AG04450 (cell line): ENCODE data around the gene MRPL40. TPM values are rescaled to one million over a fixed set of nuclear protein-coding genes. Genes with fewer than 3 reads are reported as not detected.

Experiments used
- CTCF ChIA-PET: fragments of 300-600, 350-600 bp; formaldehyde crosslinking; extraction: SDS; loops from one replicate; lab custom pipeline; 2022; ENCODE audit warnings: antibody characterized with exemption, inconsistent platforms; lab: Charles Lee
- POLR2A ChIA-PET: fragments of 350-600 bp; formaldehyde crosslinking; extraction: SDS; loops from one replicate; lab custom pipeline; 2021; ENCODE audit warnings: antibody characterized with exemption, inconsistent platforms; lab: Yijun Ruan, JAX
- DNase-seq: peaks from one replicate; pipeline ENCODE4 v3.0.0-alpha.2; 2011; ENCODE audit warnings: low read depth, low spot score
- H3K27ac ChIP-seq: one replicate; pipeline ENCODE4 v1.5.1; 2012; ENCODE audit warnings: low read depth, low read length, control low read depth
- H3K27me3 ChIP-seq: one replicate; pipeline ENCODE4 v1.6.0; 2012; ENCODE audit warnings: low read length; ENCODE audit not compliant: control insufficient read depth, insufficient read depth
- H3K4me3 ChIP-seq: 2 replicates; pipeline ENCODE4 v1.5.1; 2011; ENCODE audit warnings: mild to moderate bottlenecking, low read depth, low read length, control low read depth
- H3K9me3 ChIP-seq: 2 replicates; pipeline ENCODE4 v1.5.1; 2012; ENCODE audit warnings: low read length; ENCODE audit not compliant: control insufficient read depth, insufficient read depth
- polyA plus RNA-seq: library from polyadenylated mRNA; depleted of rRNA; stranded (reverse); fragments of >200 nt; gene quantifications from 2 replicates; pipeline ENCODE4 v1.2.3, GENCODE V29; 2011
- TF ChIP-seq, protein P1 (sequence below): IDR thresholded peaks from 2 replicates; pipeline ENCODE4 v1.5.1; 2011; ENCODE audit warnings: low read depth, low read length, control low read depth, inconsistent platforms

The MRPL40 gene
- polyA plus RNA-seq, 1 experiment, result 49.5 TPM

DNA sequence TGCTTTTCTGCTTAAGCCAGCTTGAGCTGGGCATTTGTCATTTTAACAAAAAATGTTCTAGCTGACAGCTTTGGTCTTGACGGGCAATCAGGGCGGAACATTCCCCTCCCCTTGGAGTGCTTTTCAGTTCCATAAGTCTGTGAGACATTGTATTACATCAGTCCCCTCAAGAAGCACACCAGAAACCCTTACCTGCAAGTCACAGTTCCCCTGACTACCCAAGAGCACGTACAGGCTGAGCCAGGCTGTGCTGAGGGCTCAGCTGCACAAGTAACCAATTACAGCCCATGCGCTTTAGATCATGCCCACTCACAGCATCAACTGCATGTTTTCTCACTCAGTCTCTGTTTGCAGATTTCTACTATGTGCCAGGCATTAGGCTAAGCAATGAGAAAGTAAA lies 19.9 kb upstream of the MRPL40 start:
- H3K4me3 ChIP-seq, result no peak overlapping the region
- ChIA-PET CTCF (no interaction called here), POLR2A (no interaction called here)
- H3K27ac ChIP-seq, result no peak overlapping the region
- no peak for DNase-seq
- no peaks in the 10 kb centered on the region for H3K27me3 ChIP-seq
- no peaks in the 10 kb centered on the region for H3K9me3 ChIP-seq
- TF ChIP-seq, protein P1, sequence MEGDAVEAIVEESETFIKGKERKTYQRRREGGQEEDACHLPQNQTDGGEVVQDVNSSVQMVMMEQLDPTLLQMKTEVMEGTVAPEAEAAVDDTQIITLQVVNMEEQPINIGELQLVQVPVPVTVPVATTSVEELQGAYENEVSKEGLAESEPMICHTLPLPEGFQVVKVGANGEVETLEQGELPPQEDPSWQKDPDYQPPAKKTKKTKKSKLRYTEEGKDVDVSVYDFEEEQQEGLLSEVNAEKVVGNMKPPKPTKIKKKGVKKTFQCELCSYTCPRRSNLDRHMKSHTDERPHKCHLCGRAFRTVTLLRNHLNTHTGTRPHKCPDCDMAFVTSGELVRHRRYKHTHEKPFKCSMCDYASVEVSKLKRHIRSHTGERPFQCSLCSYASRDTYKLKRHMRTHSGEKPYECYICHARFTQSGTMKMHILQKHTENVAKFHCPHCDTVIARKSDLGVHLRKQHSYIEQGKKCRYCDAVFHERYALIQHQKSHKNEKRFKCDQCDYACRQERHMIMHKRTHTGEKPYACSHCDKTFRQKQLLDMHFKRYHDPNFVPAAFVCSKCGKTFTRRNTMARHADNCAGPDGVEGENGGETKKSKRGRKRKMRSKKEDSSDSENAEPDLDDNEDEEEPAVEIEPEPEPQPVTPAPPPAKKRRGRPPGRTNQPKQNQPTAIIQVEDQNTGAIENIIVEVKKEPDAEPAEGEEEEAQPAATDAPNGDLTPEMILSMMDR, result no peak

DNA sequence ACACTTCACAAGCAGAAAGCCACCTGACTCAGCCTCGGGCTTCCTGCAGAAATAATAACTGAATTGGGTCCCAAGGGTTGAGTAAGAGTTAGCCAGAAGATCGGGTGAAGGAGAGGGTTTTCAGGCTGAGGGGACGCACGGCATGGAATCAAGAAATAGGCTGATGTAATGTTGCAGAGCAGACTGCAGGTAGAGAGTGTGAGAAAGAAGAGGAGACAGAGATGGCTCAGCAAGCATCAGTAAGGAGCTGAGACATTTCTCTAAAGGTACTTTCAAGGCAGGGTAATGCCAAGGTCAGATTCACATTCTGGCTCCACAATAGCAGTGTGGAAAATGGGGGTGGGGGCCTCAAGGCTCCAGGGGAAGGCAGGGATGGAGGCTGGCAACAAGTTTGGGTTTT lies 19.4 kb upstream of the MRPL40 start:
- CTCF ChIA-PET, result no interaction called here
- POLR2A ChIA-PET, result no interaction called here
- Histone ChIP-seq H3K27me3 (no peaks in the 10 kb centered on the region), H3K27ac (no peak overlapping the region), H3K4me3 (no peak overlapping the region), H3K9me3 (no peaks in the 10 kb centered on the region)
- DNase-seq, result no peak
- TF ChIP-seq, protein P1, result no peak

DNA sequence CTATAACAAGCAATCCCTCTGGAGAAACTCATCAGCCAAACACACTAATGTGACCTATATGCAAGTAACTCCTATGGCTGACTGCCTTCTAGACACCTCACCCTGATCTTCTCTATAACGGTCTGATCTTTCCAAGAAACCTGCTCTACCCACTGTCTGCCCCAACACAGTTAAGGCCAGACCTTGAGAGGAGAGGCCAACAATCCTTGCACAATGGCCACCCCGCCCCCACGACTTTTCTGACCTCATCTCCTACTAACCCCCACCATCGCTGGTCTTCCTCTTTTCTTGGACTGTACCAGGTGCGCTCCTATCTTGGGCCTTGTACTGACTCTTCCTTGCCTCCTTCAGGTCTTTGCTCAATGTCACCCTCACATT lies 13.3 kb upstream of the MRPL40 start:
- no peak for DNase-seq
- CTCF ChIA-PET, result no interaction called here
- Histone ChIP-seq H3K9me3 (no peaks in the 10 kb centered on the region), H3K27me3 (no peaks in the 10 kb centered on the region), H3K4me3 (no peak overlapping the region), H3K27ac (no peak overlapping the region)
- POLR2A ChIA-PET, result no interaction called here
- TF ChIP-seq, protein P1, result no peak

DNA sequence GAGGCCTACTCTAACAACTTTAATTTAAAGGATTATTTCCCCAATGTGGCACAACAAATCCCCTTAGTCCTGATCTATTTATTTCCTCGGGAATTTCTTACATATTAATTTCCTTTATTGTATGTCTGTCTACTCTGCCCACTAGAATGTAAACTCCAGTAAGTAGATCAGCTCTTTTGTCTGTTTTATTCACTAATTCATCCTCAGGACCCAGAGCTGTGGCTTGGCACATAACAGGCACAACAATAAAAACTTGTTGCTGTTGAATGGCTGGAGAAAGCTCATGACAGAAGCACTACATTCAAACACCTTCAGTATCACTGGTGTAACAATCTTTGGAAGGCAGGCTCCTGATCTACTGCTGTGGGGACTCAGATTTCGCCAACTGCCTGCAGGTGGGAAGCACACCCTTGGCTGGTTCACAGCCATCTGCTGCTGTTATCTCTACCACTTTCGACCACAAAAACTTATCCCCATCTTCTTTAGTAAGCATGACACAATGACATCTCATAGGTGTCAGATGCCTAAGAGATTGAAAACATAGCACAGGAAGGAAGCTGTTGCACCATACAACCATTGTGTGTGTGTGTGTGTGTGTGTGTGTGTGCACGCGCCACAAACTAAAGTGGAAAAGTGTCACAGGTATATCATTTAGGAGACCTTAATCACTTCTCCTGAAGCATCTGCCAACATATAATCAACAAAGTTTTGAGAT lies 12.7 kb upstream of the MRPL40 start:
- Histone ChIP-seq H3K27ac (no peak overlapping the region), H3K4me3 (no peak overlapping the region), H3K27me3 (no peaks in the 10 kb centered on the region), H3K9me3 (no peaks in the 10 kb centered on the region)
- ChIA-PET POLR2A (interaction anchor here (0.9 kb wide), 1 partner anchor 13 kb away, joined by 10 read pairs; the partner anchor contains the start of gene MRPL40), CTCF (no interaction called here)
- DNase-seq, result no peak
- TF ChIP-seq, protein P1, result no peak

DNA sequence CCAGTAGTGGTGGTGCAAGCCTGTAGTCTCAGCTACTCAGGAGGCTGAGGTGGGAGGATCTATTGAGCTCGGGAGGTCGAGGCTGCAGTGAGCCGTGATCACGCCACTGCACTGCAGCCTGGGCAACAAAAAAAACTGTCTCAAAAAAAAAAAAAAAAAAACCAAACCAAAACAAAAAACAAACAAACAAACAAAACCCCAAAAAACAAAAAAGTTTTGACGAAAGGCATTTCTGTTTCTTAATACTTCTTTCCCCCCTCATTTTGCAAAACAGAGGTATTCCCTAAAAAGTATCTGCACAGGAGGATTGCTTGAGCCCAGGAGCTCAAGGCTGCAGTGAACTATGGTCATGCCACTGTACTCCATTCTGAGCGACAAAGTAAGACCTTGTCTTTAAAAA lies 12.0 kb upstream of the MRPL40 start:
- CTCF ChIA-PET, result no interaction called here
- DNase-seq, result no peak
- POLR2A ChIA-PET, result interaction anchor here (0.9 kb wide), 1 partner anchor 12 kb away, joined by 10 read pairs; the partner anchor contains the start of gene MRPL40
- H3K27ac ChIP-seq, result no peak overlapping the region
- H3K9me3 ChIP-seq, result no peaks in the 10 kb centered on the region
- no peaks in the 10 kb centered on the region for H3K27me3 ChIP-seq
- no peak overlapping the region for H3K4me3 ChIP-seq
- TF ChIP-seq, protein P1, result no peak
